HCT116 (cell line): ENCODE results near the gene VRK3. TPM values are rescaled to one million over a fixed set of nuclear protein-coding genes. Genes with fewer than 3 reads are reported as not detected.

Experiments used
- ATAC-seq: fragments of 200-7000 bp; cut with Tn5 transposase; 2 replicates; pipeline ENCODE4 v1.9.1; 2020; ENCODE audit warnings: mild to moderate bottlenecking, moderate library complexity
- BruUV-seq: library from RNA; stranded (reverse); fragments of 400-500 nt; replicated peaks from 2 replicates; lab custom pipeline; 2021; lab: Mats Ljungman, UMichigan
- CTCF ChIA-PET: fragments of 300-600 bp; sonication (Branson Sonifier 250); formaldehyde crosslinking; loops from one replicate; lab custom pipeline; 2021; ENCODE audit warnings: antibody characterized with exemption; lab: Charles Lee
- POLR2A ChIA-PET: fragments of 300-600, 350-600 bp; sonication (Branson Sonifier 250); formaldehyde crosslinking; loops from one replicate; lab custom pipeline; 2021; ENCODE audit warnings: antibody characterized with exemption; lab: Charles Lee
- RAD21 ChIA-PET, 2 experiments: fragments of 300-600 bp; sonication (Branson Sonifier 250); formaldehyde crosslinking; loops; one replicate each; lab custom pipeline; 2023; ENCODE audit warnings: low total read pairs in 2 of 2; ENCODE audit not compliant: uncharacterized antibody in 2 of 2, unreplicated experiment in 2 of 2, low non-redundant PET in 1 of 2; lab: Charles Lee
- DNase-seq: peaks from one replicate; pipeline ENCODE4 v3.0.0-alpha.2; 2010; ENCODE audit warnings: low read depth, low spot score
- H2AFZ ChIP-seq: fragments of 200-600 bp; shearing (Covaris generic), sonication (generic); 2 replicates; pipeline ENCODE4 v1.6.1; 2017; ENCODE audit warnings: low read depth, mixed run types, mixed read lengths, antibody characterized with exemption, low read length; ENCODE audit not compliant: poor library complexity, severe bottlenecking
- H3K27ac ChIP-seq: 2 replicates; pipeline ENCODE4 v1.5.1; 2012; ENCODE audit warnings: low read depth, low read length
- H3K27me3 ChIP-seq: fragments of 200-600 bp; sonication (generic); 2 replicates; pipeline ENCODE4 v1.6.1; 2016; ENCODE audit warnings: mixed run types, low read length, mixed read lengths; ENCODE audit not compliant: insufficient read depth
- H3K36me3 ChIP-seq, 2 experiments: fragments of 200-500 bp in 1 of 2; fragments of 200-600 bp in 1 of 2; sonication (Bioruptor generic) in 1 of 2; sonication (generic) in 1 of 2; 2 replicates each; pipeline versions ENCODE4 v1.5.1 to v1.6.1; 2014 to 2016; ENCODE audit warnings: low read length in 2 of 2, inconsistent platforms in 1 of 2, mixed read lengths in 1 of 2, mixed run types in 1 of 2; ENCODE audit not compliant: insufficient read depth in 2 of 2, control insufficient read depth in 1 of 2
- H3K4me1 ChIP-seq, 2 experiments: fragments of 200-600 bp in 1 of 2; sonication (generic) in 1 of 2; 2 replicates each; pipeline versions ENCODE4 v1.5.1 to v1.6.1; 2012 to 2017; ENCODE audit warnings: low read length in 2 of 2, inconsistent platforms in 1 of 2, mild to moderate bottlenecking in 1 of 2, mixed read lengths in 1 of 2, mixed run types in 1 of 2, moderate library complexity in 1 of 2; ENCODE audit not compliant: insufficient read depth in 2 of 2, control insufficient read depth in 1 of 2
- H3K4me2 ChIP-seq: fragments of 200-600 bp; sonication (generic); 2 replicates; pipeline ENCODE4 v1.6.1; 2017; ENCODE audit warnings: mixed run types, low read length, mixed read lengths
- H3K4me3 ChIP-seq, 2 experiments: fragments of 200-600 bp in 1 of 2; sonication (generic) in 1 of 2; replicated peaks in 1 of 2; 2 replicates each; pipeline ENCODE4 v1.5.1; 2011 to 2016; ENCODE audit warnings: low read length in 2 of 2, control low read depth in 1 of 2, low read depth in 1 of 2, mild to moderate bottlenecking in 1 of 2, mixed read lengths in 1 of 2, mixed run types in 1 of 2
- H3K79me2 ChIP-seq: fragments of 200-600 bp; sonication (generic); 2 replicates; pipeline ENCODE4 v1.6.1; 2017; ENCODE audit warnings: mild to moderate bottlenecking, mixed run types, low read length, moderate library complexity, mixed read lengths; ENCODE audit not compliant: insufficient read depth
- H3K9ac ChIP-seq: fragments of 200-600 bp; sonication (generic); 2 replicates; pipeline ENCODE4 v1.6.1; 2016; ENCODE audit warnings: low read length, mixed read lengths
- H3K9me2 ChIP-seq: fragments of 200-600 bp; sonication (generic), shearing (Covaris generic); 2 replicates; pipeline ENCODE4 v1.6.1; 2017; ENCODE audit warnings: mixed run types, mild to moderate bottlenecking, moderate library complexity; ENCODE audit not compliant: insufficient read depth
- H3K9me3 ChIP-seq, 2 experiments: fragments of 200-500 bp in 1 of 2; fragments of 200-600 bp in 1 of 2; sonication (Bioruptor generic) in 1 of 2; sonication (generic) in 1 of 2; 2 replicates each; pipeline ENCODE4 v1.6.1; 2014 to 2017; ENCODE audit warnings: low read length in 2 of 2, mixed read lengths in 2 of 2, inconsistent platforms in 1 of 2, low read depth in 1 of 2, mild to moderate bottlenecking in 1 of 2, mixed run types in 1 of 2, moderate library complexity in 1 of 2; ENCODE audit not compliant: control insufficient read depth in 1 of 2, insufficient read depth in 1 of 2
- H4K20me1 ChIP-seq: fragments of 200-600 bp; sonication (generic), shearing (Covaris generic); 2 replicates; pipeline ENCODE4 v1.6.1; 2017; ENCODE audit warnings: mixed run types, mild to moderate bottlenecking, moderate library complexity; ENCODE audit not compliant: insufficient read depth
- ATF3 ChIP-seq: IDR thresholded peaks from 2 replicates; pipeline ENCODE4 v1.6.1; 2012
- CEBPB ChIP-seq: IDR thresholded peaks from 2 replicates; pipeline ENCODE4 v1.6.1; 2012; ENCODE audit warnings: low read depth
- EGR1 ChIP-seq: IDR thresholded peaks from 2 replicates; pipeline ENCODE4 v1.6.1; 2012; ENCODE audit warnings: low read depth
- ELF1 ChIP-seq: IDR thresholded peaks from 2 replicates; pipeline ENCODE4 v1.6.1; 2012; ENCODE audit warnings: low read depth, borderline replicate concordance
- EZH2 ChIP-seq: fragments of 200-600 bp; sonication (generic); IDR thresholded peaks from 2 replicates; pipeline ENCODE4 v1.6.1; 2017; ENCODE audit warnings: antibody characterized with exemption, mixed run types
- FOSL1 ChIP-seq: IDR thresholded peaks from 2 replicates; pipeline ENCODE4 v1.6.1; 2012; ENCODE audit warnings: low read depth
- MAX ChIP-seq: IDR thresholded peaks from 2 replicates; pipeline ENCODE4 v1.6.1; 2012
- POLR2A ChIP-seq: IDR thresholded peaks from 2 replicates; pipeline ENCODE4 v1.7.0; 2011; ENCODE audit warnings: borderline replicate concordance; ENCODE audit not compliant: insufficient read depth, insufficient read length; ENCODE audit errors: extremely low read depth
- RAD21 ChIP-seq: IDR thresholded peaks from 2 replicates; pipeline ENCODE4 v1.6.1; 2012; ENCODE audit warnings: low read depth, mild to moderate bottlenecking
- SIN3A ChIP-seq: IDR thresholded peaks from 2 replicates; pipeline ENCODE4 v1.6.1; 2012; ENCODE audit warnings: low read depth
- SRF ChIP-seq: IDR thresholded peaks from 2 replicates; pipeline ENCODE4 v1.6.1; 2012; ENCODE audit warnings: low read depth
- YY1 ChIP-seq: IDR thresholded peaks from 2 replicates; pipeline ENCODE4 v1.6.1; 2011; ENCODE audit warnings: low read length, low read depth, moderate library complexity, mild to moderate bottlenecking; ENCODE audit not compliant: insufficient replicate concordance; ENCODE audit errors: extremely low read depth
- ZFX ChIP-seq: fragments of 450-650 bp; IDR thresholded peaks from 2 replicates; pipeline ENCODE4 v1.6.1; 2017
- ZNF274 ChIP-seq: fragments of 200-500 bp; sonication (Bioruptor generic); IDR thresholded peaks from 2 replicates; pipeline ENCODE4 v1.6.1; 2014; ENCODE audit warnings: mild to moderate bottlenecking, low read depth, low read length, inconsistent platforms
- intact Hi-C: fragments of 100-400 bp; cut with micrococcal nuclease; formaldehyde crosslinking; loops from 2 replicates; pipeline ENCODE4 v1.10.0; 2022
- total RNA-seq: library from RNA; stranded (reverse); gene quantifications from one replicate; pipeline ENCODE4 v1.2.1, GENCODE V29; 2021; ENCODE audit not compliant: unreplicated experiment
- TF ChIP-seq, protein P1 (sequence below): IDR thresholded peaks from 2 replicates; pipeline ENCODE4 v1.6.1; 2011; ENCODE audit warnings: mild to moderate bottlenecking, low read length, moderate library complexity; ENCODE audit not compliant: insufficient replicate concordance; ENCODE audit errors: extremely low read depth
- TF ChIP-seq, protein P2 (sequence below): IDR thresholded peaks from 2 replicates; pipeline ENCODE4 v1.6.1; 2012; ENCODE audit warnings: low read depth

VRK3 gene
- total RNA-seq, 1 experiment from 2014 or later: 44.0 TPM

DNA sequence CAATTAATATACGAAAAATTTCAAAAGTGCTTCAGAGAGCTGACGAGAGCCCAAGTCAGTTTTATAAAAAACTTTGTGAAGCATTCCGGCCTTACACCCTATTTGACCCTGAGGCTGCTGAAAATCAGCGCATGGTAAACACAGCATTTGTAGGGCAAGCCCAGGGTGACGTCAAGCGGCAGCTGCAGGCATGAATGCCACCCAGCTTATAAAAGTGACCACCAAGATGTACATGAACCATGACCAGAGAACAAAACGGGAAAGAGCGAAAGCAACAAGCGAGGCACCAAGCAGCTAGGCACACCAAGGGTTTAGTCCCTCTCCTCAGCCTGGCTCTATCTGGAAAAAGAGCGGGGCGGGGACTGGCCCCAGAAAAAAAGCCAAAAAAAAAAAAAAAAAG lies 70.2 kb downstream of the VRK3 start:
- no peak overlapping the region for H2AFZ ChIP-seq
- ChIA-PET CTCF (no interaction called here), POLR2A (no interaction called here), RAD21 (no interaction called here)
- no peak for DNase-seq
- no peak overlapping the region for H3K27ac ChIP-seq
- H3K27me3 ChIP-seq: no peaks in the 10 kb centered on the region
- no TSS peak for BruUV-seq
- TF ChIP-seq, protein P1, sequence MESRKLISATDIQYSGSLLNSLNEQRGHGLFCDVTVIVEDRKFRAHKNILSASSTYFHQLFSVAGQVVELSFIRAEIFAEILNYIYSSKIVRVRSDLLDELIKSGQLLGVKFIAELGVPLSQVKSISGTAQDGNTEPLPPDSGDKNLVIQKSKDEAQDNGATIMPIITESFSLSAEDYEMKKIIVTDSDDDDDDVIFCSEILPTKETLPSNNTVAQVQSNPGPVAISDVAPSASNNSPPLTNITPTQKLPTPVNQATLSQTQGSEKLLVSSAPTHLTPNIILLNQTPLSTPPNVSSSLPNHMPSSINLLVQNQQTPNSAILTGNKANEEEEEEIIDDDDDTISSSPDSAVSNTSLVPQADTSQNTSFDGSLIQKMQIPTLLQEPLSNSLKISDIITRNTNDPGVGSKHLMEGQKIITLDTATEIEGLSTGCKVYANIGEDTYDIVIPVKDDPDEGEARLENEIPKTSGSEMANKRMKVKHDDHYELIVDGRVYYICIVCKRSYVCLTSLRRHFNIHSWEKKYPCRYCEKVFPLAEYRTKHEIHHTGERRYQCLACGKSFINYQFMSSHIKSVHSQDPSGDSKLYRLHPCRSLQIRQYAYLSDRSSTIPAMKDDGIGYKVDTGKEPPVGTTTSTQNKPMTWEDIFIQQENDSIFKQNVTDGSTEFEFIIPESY: no peak
- TF ChIP-seq POLR2A: no peak
- TF ChIP-seq SIN3A: no peak
- TF ChIP-seq EZH2: no peak
- TF ChIP-seq SRF: no peak
- no peak for TF ChIP-seq ZNF274
- TF ChIP-seq YY1: no peak
- no peak for TF ChIP-seq CEBPB
- TF ChIP-seq, protein P2, sequence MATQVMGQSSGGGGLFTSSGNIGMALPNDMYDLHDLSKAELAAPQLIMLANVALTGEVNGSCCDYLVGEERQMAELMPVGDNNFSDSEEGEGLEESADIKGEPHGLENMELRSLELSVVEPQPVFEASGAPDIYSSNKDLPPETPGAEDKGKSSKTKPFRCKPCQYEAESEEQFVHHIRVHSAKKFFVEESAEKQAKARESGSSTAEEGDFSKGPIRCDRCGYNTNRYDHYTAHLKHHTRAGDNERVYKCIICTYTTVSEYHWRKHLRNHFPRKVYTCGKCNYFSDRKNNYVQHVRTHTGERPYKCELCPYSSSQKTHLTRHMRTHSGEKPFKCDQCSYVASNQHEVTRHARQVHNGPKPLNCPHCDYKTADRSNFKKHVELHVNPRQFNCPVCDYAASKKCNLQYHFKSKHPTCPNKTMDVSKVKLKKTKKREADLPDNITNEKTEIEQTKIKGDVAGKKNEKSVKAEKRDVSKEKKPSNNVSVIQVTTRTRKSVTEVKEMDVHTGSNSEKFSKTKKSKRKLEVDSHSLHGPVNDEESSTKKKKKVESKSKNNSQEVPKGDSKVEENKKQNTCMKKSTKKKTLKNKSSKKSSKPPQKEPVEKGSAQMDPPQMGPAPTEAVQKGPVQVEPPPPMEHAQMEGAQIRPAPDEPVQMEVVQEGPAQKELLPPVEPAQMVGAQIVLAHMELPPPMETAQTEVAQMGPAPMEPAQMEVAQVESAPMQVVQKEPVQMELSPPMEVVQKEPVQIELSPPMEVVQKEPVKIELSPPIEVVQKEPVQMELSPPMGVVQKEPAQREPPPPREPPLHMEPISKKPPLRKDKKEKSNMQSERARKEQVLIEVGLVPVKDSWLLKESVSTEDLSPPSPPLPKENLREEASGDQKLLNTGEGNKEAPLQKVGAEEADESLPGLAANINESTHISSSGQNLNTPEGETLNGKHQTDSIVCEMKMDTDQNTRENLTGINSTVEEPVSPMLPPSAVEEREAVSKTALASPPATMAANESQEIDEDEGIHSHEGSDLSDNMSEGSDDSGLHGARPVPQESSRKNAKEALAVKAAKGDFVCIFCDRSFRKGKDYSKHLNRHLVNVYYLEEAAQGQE: no peak
- TF ChIP-seq FOSL1: no peak
- no peak for TF ChIP-seq ATF3
- TF ChIP-seq ZFX: no peak
- no peak for TF ChIP-seq MAX
- TF ChIP-seq RAD21: no peak
- no peak for TF ChIP-seq EGR1
- no peak for TF ChIP-seq ELF1
- H3K4me3 ChIP-seq: no peak overlapping the region
- H3K4me2 ChIP-seq: no peak overlapping the region
- H3K9me2 ChIP-seq: no peaks in the 10 kb centered on the region
- H3K36me3 ChIP-seq: no peaks in the 10 kb centered on the region
- H3K9me3 ChIP-seq: no peaks in the 10 kb centered on the region
- no peaks in the 10 kb centered on the region for H4K20me1 ChIP-seq
- H3K79me2 ChIP-seq: no peaks in the 10 kb centered on the region
- no peak overlapping the region for H3K9ac ChIP-seq
- H3K4me1 ChIP-seq: 0 out of 4 replicates have a peak, but pooled peaks cover 0 to 7% of the 10 kb centered on the region in 2 experiments
- ATAC-seq: no peak
- intact Hi-C loops: no loop called here
